ENCODE results near the gene SHISA7.

SHISA7 gene

DNA sequence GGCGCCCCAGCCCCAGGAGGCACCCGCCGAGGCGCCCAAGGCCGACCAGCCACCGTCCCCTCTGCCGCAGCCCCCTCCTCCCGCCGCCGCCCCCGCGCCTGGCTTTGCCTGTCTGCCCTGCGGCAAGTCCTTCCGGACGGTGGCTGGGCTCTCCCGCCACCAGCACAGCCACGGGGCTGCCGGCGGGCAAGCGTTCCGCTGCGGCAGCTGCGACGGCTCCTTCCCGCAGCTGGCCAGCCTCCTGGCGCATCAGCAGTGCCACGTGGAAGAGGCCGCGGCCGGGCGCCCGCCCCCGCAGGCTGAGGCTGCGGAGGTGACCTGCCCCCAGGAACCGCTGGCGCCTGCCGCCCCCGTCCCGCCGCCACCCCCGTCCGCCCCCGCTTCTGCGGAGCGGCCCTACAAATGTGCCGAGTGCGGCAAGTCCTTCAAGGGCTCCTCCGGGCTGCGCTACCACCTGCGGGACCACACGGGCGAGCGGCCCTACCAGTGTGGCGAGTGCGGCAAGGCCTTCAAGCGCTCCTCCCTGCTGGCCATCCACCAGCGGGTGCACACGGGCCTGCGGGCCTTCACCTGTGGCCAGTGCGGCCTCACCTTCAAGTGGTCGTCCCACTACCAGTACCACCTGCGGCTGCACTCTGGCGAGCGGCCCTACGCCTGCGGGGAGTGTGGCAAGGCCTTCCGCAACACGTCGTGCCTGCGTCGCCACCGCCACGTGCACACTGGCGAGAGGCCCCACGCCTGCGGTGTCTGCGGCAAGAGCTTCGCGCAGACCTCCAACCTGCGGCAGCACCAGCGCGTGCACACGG lies 39.3 kb upstream of the SHISA7 start:
- no peak for FAIRE-seq

DNA sequence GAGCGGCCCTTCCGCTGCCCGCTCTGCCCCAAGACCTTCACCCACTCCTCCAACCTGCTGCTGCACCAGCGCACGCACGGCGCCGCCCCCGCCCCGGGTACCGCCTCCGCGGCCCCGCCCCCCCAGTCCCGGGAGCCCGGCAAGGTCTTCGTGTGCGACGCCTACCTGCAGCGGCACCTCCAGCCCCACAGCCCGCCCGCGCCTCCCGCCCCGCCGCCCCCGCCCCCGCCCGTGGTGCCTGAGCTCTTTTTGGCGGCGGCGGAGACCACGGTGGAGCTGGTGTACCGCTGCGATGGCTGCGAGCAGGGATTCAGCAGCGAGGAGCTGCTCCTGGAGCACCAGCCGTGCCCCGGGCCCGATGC lies 38.7 kb upstream of the SHISA7 start:
- FAIRE-seq = no peak

DNA sequence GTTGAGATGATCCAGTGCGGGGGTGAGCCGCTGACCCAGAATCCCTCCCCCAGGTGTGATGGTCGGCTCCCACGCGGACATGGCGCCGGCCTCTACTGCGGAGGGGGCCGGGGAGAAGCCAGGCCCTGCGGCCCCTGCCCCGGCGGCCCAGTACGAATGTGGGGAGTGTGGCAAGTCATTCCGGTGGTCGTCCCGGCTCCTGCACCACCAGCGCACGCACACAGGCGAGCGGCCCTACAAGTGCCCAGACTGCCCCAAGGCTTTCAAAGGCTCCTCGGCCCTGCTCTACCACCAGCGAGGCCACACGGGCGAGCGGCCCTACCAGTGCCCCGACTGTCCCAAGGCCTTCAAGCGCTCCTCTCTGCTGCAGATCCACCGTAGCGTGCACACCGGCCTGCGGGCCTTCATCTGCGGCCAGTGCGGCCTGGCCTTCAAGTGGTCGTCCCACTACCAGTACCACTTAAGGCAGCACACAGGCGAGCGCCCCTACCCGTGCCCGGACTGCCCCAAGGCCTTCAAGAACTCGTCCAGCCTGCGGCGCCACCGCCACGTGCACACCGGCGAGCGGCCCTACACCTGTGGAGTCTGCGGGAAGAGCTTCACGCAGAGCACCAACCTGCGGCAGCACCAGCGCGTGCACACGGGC lies 38.2 kb upstream of the SHISA7 start:
- FAIRE-seq = no peak

DNA sequence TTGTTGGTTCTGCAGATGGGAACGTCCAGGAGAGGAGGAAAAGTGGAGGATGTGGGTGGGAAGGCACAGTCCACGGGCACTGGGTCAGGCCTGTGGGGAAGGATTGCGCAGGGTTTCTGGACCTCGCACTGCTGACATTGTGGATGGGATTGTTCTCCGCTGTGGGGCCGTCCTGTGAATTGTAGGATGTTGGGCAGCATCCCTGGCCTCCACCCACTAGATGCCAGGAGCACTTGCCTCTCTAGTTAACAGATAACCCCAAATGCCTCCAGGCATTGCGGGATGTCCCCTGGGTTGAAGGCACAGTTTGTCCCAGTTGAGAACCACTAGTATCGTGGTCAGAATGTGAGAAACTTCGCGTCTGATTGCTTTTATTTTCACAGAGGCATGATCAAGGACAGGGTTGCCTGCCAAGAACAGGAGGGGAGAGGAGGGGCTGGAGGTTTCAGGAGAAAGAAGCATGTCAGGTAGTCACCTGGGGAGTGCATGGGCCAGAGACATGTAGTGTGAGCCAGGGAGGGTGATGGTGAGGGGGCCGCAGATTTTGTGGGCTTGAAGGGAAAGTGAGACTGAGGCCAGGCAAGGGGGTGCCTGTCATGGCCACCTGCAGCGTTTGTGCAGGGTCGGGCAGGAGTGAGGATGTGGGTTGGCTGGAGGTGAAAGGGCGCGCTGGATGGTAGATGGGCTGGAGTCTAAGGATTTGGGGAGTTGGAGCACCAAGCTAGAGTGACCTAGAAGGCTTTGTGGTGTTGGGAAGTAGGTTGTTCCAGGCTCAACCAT lies 36.5 kb upstream of the SHISA7 start:
- no peak for FAIRE-seq

DNA sequence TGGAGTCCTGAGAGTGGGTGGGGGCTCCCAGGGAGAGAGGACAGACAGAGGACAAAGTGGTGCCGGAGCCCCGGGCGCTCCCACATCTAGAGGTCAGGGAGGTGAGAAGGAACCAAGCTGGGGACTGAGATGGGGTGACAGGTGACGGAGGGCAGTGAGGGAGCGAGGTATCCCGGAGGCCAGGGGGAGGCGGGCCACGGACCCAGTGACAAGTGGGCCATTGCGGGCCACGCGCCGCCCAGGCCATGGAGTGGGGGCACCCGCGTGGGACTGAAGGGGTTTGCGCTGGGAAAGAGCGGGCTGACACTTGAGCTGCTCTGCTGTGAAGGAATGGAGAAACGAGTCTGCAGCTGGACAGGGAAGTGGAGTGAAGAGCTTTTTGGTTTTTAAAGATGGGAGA lies 35.9 kb upstream of the SHISA7 start:
- FAIRE-seq = no peak

DNA sequence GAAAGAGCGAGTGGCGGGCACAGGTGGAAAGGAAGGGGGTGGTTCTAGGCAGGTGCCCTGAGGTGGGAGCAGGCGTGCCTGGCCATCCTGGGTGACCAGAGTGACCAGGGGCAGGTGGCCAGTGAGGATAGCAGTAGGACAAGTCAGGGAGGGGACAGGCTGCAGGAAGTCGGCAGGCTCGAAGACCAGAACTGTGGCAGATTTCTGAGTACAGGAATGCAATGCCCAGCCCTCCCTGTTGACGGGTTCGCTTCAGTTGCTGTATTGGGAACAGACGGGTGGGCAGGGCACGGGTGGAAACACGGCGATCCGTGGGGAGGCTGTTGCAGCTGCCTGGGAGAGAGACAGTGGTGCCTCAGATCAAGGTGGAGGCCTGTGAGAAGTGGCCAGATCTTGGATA lies 35.3 kb upstream of the SHISA7 start:
- FAIRE-seq = no peak

DNA sequence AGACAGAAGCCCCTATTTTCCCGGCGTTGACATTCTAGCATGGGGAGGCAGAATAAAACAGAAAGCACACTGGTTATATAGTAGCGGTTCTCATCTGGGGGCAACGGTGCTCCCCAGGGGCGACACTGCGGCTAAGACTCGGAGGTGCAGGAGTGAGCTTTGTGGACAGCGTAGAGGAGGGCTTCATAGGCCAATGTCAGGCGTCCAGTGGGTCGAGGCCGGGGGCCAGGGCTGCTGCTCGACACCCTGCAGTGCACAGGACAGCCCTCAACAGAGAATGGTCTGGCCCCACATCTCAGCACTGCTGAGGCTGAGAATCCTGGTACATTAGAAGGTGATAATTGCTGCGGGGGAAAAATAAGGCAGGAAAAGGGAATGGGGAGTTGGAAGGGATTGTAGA lies 34.8 kb upstream of the SHISA7 start:
- no peak for FAIRE-seq

DNA sequence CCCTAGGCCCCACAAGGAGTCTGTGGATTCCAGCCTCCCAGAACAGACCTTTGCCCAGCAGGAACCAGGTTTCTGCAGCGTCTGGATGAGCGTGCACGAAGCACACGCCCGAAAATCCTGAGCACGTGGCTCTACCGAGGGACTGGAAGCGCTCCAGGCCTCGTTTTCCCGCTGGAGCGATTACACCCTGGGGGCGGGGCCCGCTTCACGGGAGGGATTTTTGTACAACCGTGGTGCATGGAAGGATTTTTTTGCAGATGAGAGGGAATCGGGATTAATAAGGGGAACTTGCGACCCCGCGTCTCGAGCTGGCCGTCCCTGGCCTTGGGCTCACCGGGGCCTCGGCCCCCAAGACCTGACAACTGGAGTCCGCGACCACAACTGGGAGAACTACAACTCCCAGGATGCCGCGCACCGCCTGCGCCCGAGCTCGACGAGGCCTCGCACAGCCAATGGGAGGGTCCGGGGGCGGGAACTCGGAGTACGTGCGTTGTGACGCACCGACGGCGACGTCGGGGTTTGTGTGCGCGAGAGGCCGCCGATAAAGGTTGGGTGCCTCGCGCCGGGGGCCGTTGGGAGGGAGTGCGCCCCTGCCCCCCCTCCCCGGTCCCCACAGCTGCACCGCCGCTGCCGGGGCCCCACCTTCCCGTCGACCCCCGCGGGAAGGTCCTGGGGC lies 33.1 kb upstream of the SHISA7 start, which contains the start of gene ZNF628:
ZNF628 (plus strand) TSS at position 518 of the 676 bp plus-strand sequence. CDS start 3,294 bp downstream, outside the sequence.
- FAIRE-seq = no peak

DNA sequence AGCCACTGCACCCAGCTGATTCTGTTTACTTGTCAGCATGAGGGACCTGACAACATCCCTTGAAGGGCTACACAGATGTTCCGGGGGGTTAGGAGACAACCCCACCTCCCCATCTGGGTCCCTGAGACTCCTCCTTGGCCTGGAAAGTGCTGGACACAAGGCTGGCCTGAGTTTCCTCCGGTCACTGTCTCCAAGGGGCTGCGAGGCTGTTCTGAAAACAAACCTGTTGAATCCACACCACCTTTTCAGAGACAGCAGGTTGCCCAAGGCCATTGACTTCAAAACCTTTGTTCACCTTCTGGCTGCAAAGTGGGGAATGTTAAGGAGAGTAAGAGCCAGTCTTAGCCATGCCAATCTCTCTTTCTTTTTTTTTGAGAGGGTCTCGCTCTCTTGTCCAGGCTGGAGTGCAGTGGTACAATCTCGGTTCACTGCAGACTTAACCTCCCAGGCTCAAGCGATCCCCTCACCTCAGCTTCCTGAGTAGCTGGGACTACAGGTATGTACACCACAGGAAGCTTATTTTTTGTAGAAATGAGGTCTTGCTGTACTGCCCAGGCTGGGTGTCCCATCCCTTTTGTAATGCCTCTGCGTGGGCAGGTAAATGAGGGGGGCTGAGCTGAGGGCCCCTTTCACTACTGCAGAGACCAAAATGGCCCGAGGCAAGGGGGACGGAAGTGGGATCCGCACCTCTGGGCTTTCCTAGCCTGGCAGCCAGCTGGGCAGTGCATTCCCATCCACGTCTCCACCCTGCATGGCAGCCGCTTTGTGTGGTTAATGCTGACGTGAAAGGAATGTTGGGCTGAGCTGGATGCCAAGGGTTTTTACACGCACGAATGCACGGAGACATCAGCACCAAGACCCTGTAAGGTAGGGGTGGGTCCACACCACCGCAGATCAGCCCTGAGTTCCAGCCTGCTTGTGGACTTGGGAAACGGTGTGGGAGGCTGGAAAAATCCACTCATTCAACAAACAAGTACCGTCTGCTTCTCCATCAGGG lies 31.5 kb upstream of the SHISA7 start:
- no peak for FAIRE-seq

DNA sequence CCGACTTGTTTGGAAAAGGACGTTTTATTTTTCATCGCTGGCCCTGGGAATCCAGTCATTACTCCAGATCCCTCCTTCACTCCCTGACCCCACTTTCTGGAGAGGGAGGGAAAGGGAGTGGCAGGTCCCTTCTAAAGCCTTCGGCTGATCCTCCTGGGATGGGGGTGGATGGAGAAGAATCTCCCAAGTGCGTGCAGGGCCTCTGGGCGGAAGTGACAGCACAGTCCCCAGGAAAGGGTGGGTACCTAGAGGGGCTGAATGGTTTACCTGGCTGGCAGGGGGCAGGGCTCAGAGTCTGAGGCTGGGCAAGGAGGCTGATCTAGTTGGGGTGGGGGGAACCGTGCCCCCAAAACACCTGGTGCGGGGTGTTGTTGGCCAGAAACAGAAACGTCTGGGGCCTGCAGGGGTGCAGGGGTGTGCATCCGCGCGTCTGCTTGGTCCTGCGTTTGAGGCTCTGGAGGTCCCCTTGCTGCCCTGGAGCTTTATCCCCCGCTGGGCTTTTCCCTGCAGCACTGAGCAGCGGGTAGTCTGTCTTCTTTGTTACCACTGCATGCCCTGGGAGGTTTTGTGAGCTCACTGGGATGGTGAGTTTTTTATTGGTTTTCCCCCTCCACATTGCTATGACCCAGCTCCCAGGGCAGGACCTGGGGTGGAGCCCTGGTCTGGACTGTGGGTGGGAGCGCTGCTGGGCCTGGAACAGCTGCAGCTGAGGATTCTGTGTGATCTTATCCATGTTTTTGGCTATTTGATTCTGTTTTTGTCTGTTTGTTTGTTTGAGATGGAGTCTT lies 30.3 kb upstream of the SHISA7 start:
- no peak for FAIRE-seq

DNA sequence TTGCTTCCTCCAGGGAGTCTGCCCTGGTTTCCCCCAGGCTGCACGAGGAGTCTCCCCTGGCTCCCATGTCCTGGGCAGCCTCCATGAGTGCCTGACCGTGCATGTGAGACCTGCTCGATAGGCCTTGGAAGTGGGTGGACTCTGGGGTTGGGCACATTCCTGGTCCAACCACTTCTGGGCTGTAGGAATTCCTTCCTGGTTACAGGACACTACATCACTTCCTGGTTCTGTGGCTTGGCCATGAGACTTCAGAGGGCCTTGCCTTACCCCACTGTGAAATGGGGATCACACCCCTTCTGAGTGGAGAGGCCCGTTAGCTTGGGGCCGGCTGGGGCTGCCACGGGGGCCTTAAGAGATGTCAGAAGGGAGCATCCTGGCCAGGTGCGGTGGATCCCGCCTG lies 29.4 kb upstream of the SHISA7 start:
- no peak for FAIRE-seq

DNA sequence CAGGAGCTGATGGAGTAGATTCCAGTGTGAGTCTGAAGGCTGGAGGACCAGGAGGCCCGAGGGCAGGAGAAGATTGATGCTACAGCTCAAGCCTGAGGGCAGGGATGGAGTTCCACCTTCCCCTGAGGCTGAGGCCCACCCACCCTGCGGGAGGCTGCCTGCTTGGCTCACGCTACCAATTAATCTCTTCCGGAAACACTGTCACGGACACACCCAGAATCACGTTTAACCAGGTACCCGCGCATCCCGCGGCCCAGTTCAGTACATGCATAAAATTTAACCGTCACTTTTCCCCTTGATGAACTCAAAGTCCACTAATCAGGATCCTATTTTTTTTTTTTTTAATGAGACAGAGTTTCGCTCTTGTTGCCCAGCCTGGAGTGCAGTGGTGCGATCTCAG lies 28.2 kb upstream of the SHISA7 start:
- FAIRE-seq = no peak

DNA sequence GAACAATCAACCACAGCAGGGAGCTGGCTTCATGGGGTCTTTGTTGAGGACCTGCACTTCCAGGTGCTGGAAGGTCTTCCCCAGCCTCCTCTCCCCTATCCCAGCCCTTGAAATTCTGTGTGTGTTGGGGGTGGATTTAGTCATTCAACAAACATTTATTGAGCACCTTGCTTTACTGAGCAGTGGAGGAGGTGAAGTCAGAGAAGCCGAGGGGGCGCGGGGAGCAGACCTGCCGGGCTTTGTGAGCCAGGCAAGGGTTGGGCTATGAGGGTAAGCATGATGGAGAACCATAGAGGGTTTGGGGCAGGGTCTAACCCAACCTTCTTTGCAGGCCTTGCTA lies 24.9 kb upstream of the SHISA7 start:
- no peak for FAIRE-seq

DNA sequence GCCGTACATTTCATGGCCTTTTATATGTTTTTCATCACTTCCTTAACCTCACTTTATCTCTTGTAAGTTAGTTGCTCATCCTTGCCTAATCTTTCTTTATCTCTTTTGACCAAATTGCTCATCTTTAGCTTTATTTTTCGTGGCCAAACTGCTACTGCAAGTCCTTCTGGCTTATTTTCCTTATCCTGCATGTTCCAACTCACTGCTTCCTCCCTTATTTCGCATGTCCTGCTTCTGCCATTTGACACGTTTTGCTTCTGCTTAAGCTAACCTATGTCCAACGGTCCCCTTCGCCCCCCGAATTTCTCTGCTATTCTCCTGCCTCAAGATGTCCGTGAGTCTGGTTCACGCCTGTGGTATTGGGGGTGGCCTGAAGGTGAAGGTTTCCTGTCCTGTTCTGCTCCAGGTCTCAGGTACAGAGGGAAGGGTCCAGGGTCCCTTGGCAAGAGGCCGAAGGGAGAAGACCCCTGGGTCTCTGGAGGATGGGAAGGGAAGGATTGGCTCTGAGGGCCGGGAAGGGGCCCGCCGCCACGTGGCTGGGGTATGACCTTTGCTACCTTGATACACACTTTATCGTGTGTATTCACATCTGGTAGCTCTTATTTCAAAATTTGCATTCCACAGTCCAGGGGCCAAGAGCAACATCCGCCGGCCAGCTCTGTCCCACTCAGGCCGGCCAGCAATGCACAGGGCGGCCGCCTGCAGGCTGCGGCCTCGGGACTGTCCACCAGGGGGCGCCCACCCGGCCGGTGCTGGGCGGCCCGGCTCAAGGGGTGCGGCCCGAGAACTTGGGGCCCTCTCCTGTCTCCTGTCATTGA lies 24.3 kb upstream of the SHISA7 start:
- FAIRE-seq = no peak

DNA sequence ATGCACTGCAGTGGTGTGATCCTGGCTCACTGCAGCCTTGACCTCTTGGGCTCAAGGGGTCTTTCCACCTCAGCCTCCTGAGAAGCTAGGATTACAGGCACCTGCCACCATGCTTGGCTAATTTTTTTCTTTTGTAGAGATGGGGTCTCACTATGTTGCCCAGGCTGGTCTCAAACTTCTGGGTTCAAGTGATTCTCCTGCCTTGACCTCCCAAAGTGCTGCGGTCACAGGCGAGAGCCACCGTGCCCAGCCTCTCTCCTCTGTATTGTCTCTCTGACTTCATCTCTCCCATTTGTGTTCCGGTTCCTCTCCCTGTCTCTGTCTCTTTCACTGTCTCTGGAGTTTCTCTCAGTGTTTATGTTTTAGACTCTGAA lies 23.1 kb upstream of the SHISA7 start:
- no peak for FAIRE-seq

DNA sequence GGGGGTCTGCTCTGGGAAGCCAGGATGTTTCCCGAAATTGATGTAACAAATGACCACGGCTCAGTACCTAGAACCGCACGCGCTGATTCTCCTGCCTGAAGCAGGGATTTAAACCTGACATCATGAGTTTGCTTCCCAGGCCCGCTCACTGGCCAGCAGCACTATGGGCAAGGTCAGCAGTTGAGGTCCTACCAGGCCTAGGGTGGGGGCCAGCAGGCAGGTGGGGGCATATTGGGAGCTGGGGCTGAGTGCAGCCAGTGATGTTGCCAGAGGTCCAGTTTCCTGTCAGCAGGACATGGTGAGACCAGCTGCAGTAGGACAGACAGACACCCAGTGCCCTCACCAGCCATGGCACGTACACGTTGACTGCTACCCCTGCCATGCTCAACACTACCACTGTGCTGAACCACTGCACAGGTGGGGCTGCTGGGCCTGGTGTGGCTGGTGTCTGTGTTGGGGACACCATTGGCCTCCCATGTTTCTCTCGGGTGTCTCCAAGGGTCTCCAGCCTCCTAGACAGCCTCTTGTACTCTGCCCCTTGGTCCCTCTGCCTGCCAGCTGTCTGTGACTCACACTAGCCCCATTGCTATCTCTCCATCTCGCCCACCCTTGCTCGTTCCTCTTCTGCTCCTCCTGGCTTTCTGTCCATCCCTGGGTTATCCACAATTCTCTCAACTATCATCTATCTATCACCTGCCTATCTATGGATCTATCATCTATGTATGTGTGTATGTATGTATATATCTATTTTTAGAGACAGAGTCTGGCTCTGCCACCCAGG lies 22.6 kb upstream of the SHISA7 start:
- no peak for FAIRE-seq

DNA sequence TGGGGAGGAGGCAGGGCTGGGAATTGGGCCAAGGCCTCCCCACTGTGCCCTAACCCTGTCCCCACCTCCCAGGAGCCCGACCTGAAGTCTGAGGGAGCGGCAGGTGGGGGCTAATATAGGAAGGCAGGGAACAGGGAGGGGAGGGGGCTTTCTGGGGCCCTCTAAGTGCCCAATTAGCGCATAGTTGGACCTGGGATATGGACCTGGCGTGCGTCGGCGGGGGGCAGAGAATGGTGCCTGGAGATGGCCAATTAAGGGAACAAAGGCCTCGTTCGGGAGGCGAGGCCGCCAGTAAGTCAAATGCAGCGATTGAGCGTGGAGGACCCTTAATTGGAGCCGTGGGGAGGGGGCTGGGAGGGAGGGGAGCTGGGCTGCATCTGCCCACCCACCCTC lies 21.6 kb upstream of the SHISA7 start, which contains the start of gene C19orf85:
C19orf85 (minus strand) TSS at position 90 of the 393 bp plus-strand sequence. CDS start 197 bp downstream, outside the sequence.
- no peak for FAIRE-seq

DNA sequence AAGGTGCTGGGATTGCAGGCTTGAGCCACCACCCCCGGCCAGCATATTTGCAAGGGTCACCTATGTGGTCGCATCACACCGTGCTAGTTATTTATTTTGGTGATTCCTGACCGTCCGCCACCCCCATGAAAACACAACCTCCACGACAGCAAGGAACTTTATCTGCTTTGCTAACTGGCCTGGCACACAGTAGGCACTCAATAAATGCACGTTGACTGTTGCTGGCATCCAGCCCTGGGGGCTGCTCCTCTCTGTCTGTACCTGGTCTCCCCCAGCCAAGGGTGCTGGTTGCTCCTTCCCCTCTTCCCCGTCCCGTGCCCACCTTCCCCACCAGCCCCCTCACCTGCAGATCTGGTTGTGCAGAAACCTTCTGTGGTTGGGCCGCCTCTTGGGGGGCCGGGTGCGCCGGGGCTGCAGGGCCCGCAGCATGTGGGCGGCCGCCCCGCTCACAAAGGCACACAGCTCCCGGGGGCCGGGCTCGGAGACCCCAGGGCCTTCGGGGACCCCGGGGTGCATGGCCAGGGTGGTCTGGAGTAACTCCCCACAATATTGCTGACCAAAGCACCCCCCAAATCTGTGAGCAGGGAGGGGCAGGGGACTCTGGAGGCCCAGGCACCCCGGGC lies 21.1 kb upstream of the SHISA7 start:
- FAIRE-seq = no peak

DNA sequence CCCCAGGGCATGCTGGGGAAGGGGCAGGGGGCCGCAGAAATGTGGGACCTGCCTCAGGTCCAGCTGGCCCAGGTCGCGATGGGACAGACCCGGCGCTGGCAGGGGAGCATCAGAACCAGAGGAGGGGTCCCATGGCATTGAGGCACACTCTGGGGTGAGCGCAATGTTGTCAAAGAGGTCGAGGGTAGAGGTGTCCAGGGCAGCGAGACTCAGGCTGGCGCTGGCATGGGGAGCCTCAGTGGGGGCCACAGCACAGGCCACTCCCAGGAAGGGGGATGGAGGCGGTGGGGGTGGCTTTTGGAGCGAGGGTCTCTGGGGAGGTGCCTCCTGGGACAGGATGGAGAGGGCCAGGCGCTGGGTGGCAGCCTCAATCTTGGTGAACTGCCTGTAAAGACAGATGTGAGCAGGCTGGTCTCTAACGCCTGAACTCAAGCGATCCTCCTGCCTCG lies 20.5 kb upstream of the SHISA7 start:
- no peak for FAIRE-seq

All from TTC549 (cell line).